GM18502 (cell line): ENCODE results near the gene TMEM252.

Source experiments
- ATAC-seq: cut with Tn5 transposase; IDR thresholded peaks from one replicate; pipeline ENCODE4 v1.9.1; 2021; ENCODE audit warnings: mild to moderate bottlenecking; ENCODE audit not compliant: unreplicated experiment, poor library complexity

The TMEM252 gene

GRCh38 chr9:68545033-68545705, 4.5 kb upstream of the TMEM252 start:
- ATAC-seq: peak; percentile 51

- no peak for ATAC-seq
Observed at GRCh38 chr9:68541568-68541967, 885 bp upstream of the TMEM252 start.

GRCh38 chr9:68538200-68538599, 2.5 kb downstream of the TMEM252 start:
- no peak for ATAC-seq

- ATAC-seq: no peak
Observed at GRCh38 chr9:68537616-68537880, 3.1 kb downstream of the TMEM252 start.

- no peak for ATAC-seq
Observed at GRCh38 chr9:68536876-68537615, 3.6 kb downstream of the TMEM252 start.

GRCh38 chr9:68533678-68534077, 7.0 kb downstream of the TMEM252 start:
- ATAC-seq: no peak

- ATAC-seq: no peak
Observed at GRCh38 chr9:68532131-68532530, 8.6 kb downstream of the TMEM252 start.

- ATAC-seq: no peak
Observed at GRCh38 chr9:68530618-68531017, 10.1 kb downstream of the TMEM252 start.

- no peak for ATAC-seq
Observed at GRCh38 chr9:68523367-68523936, 17.2 kb downstream of the TMEM252 start.

- no peak for ATAC-seq
Observed at GRCh38 chr9:68522954-68523353, 17.7 kb downstream of the TMEM252 start.

GRCh38 chr9:68522131-68522530, 18.6 kb downstream of the TMEM252 start:
- no peak for ATAC-seq

- ATAC-seq: no peak
Observed at GRCh38 chr9:68515326-68516017, 25.2 kb downstream of the TMEM252 start.

- ATAC-seq: no peak
Observed at GRCh38 chr9:68513981-68514380, 26.7 kb downstream of the TMEM252 start.

- ATAC-seq: no peak
Observed at GRCh38 chr9:68513385-68513784, 27.3 kb downstream of the TMEM252 start.

GRCh38 chr9:68509689-68510088, 31.0 kb downstream of the TMEM252 start:
- ATAC-seq: no peak

GRCh38 chr9:68508547-68508946, 32.1 kb downstream of the TMEM252 start:
- no peak for ATAC-seq

GRCh38 chr9:68507806-68508145, 32.9 kb downstream of the TMEM252 start:
- ATAC-seq: no peak

- no peak for ATAC-seq
Observed at GRCh38 chr9:68507130-68507805, 33.4 kb downstream of the TMEM252 start.

- ATAC-seq: no peak
Observed at GRCh38 chr9:68506551-68506950, 34.1 kb downstream of the TMEM252 start.

GRCh38 chr9:68505681-68506409, 34.8 kb downstream of the TMEM252 start:
- peak; percentile 79 for ATAC-seq
